NCI-H510A treated with DMSO at 0.1 percent for 48 hours (cell line): Measurements from ENCODE around the gene MAK.
"Not testable (repeated sequence)": the region's sequence is repeated elsewhere in the genome, so short reads cannot be mapped to it uniquely, and the experiment has no call there.

Source experiments
- DNase-seq: peaks from one replicate; lab custom pipeline; 2025; lab: John Stamatoyannopoulos, UW

MAK gene

DNA sequence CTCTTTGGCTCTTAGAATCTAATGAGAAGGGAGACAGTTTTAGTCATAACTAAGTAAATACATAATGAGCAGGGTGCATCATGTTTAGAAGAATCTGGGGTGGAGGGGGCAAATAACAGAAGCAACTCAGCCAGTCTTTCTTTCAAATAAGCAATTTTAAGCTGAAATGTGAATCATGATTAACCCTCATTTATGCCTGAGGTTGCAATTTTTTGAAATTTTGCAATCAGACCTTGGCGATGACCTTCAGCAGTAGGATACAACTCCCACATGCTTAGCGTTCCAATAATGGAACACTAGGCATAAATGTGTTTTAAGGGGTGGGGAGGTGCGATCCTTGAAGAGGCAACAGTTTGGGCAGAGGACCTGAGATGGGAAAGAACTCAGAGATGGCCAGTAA is 60.1 kb downstream of the MAK start:
- DNase-seq = no peak

DNA sequence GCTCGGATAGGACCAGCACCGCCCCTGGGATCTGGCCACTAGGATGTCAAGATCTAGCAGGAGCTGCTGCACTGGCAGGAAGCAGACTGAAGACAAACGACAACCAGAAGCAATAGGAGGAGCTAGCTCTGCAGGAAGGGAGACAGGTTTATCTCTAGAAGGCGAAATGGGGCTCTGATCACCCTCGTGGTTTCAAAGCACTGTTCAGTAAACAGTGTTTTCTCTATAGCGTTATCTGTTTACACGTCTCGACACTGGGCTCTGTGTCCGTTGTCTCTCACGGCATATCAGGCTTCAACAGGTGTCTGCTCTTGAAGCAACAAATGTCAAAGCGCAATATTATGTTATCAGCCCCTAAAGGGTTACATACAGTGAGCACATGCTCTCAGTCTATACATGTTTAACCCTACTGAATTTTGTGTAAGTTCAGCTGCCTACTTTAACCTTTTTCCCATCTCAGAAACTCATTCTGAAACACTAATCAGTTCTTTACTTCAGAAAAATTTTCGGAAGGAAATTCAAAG is 66.9 kb downstream of the MAK start:
- DNase-seq = no peak

DNA sequence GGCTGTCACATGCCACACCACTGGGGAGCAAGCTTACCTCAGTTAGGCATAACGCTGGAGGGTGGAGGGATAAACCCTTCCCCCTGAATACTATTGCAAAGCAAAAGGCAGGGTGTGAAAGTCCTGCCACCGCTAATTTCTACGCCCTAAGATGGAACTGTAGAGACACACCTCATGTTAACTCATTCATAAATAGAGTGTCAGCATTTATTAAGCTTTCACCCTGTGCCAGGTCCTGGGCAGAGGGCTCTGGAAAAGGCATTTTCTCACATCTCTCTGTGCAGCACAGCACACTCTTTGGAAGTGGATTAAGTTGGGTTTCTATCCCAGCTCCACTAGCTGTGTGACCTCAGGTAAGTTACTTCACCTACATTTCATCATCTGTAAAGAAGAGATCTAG is 68.9 kb downstream of the MAK start:
- no peak for DNase-seq

DNA sequence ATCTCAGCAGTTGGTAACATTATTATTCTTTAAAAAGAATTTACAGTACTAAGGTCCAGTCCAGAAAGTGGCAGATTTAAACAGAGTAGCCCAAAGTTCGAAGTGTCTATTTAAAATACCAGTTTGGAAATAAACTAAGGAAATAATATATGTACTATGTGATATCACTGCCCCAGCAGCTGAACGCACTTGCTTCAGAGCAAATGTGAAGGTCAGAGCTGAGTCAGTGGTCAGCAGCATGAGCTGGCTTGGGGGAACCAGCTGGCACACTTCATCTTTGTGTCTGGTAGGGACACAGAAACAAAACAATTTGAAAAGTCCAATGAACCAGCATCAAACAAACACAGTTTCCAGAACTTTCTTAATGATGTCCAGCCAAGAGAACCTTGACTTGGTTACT is 75.3 kb downstream of the MAK start:
- no peak for DNase-seq

DNA sequence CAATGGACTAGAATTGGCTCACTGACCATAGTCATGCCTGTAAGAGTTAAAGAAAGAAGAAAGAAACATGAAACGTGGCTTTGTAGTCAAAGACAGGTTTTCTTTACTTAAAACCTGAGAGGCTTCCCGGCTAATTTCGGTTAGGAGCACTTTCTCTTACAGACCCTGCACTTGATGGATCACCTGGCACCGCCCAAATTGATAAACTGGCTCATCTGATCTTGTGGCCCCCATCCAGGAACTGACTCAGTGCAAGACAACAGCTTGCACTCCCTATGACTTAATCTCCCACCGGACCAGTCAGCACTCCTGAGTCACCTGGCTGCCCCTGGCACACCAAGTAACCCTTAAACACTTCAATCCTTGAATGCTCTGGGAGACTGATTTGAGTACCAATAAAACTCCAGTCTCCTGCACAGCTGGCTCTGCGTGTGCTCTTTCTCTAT is 78.4 kb downstream of the MAK start:
- DNase-seq = no peak

DNA sequence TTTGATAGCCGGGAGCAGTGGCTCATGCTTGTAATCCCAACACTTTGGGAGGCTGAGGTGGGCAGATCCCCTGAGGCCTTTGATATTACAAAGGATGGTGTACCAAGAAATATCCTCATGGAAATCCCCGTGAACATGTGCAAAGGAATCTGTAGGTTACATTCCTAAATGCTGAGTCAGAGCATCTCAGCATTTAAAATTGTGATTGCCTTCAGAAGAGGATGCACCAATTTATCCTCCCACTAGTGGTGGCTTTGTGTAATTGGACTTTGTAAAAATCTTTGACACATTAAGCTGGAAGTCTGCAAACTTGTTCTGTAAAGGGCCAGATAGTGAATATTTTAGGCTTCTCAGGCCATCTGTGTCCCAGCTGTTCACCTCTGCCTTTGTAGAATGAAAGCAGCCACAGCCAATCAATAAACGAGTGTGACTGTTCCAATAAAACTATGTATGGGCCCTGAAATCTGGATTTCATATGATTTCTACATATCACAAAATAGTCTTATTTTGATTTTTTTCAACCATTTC is 79.0 kb downstream of the MAK start:
- DNase-seq = no peak

DNA sequence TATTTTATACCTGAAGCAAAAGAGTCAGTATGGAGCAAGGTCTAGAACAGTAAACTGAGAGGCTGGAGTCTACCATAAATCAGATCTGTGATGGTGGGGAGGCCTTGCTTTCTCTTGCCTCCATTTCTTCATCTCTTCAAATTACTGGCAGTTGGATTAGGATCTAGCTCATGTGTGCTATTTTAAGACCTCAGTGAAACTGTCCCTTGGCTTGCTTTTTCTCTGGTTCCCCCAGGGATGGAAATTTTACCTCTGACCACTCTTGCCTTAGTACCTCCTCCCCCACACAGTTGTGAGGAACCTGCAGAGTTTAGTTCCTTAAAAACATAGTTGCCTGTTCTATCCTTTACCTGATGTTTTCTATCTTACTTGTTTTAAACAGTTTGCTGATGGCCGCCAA is 82.3 kb downstream of the MAK start:
- DNase-seq = no peak

DNA sequence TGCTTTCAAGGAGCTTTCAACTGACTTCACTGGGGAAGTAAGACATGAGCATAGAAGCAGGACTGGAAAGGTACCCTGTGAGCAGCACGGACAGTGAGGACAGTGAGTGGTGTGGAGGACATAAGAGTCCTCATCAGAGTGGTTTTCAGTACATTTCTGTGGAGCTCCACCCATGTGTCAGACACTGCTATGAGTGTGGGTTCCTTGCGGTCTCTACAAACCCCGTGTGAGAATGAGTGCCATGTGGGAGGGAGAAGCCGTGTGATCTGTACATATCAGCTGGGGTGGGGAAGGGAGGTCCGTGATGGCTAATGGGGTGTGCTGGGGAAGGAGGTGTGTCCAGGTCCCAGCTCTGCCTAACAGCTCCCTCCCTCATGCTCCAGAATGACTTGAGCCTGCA is 86.6 kb downstream of the MAK start:
- DNase-seq = not testable (repeated sequence)

DNA sequence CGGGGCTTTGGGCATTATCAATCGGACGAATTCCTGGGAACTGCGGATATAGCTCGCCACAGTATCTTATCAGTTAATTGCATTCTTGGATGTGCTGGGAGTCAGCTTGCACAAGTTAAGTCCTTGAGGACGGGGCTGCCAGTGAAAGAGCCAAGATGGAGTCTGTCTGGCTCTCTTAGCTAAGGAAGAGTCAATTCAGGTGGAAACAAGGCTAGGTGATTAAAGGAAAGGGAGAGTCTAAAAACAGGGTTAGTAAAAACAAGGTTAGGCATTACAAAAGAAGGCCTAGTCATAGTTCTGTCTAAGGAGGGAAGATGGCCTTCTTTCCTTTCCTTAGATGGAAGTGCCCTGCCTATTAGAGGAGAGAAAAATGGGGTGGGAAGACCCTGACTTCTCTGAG is 87.8 kb downstream of the MAK start:
- not testable (repeated sequence) for DNase-seq

DNA sequence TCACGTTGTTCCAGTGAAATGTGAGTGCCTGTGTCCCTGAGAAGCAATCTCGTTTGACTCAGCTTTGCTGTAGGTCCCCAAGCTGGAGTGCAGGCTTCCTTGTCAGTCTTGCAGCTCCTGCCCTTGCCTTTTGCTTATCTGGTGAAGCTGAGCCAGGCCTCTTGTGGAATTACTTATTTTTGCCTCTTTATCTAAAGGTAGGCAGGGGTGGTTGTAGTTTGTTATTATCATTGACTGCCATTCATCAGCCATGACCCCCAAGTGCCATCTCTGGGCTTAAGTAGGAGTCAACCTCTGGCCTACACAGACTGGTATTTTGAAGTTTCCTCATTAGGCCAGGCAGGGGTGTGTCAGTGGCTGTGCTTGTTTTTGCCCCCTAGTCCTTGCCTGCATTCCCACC is 88.6 kb downstream of the MAK start:
- DNase-seq = no peak

DNA sequence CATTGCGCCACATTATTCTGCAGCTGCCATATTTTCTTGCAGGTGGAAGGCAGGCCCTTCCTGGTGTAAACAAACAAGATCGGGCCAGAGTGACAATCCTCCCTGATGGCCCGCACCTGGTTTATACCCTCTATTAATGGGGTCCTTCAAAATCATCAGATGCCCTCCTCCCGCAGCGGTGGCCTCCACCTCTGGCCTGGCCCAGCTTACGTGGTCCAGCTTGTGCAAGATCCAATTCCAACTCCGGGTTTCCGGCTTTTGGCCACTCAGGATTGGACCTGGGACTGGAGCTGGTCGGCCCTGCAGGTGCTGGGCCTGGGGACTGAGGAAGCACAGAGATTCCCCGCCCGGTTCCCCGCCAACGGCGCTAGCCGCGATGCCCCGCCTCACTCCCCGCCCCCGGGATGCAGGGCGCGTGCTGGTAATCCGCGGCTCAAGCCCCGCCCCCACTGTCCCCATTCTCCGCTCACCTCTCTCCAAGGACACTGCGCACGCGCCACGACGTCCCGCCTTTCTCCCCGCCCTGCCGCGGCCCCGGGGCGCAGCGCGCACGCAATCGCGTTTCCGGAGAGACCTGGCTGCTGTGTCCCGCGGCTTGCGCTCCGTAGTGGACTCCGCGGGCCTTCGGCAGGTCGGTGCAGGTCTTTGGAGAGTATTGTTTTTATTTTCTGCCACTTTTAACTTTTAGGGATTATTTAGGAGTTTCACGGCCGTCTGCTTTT is 90.9 kb downstream of the MAK start, which contains the start of gene TMEM14B:
Gene TMEM14B, plus strand, starts transcription at position 555 of the 722 bp plus-strand sequence. CDS start 1,441 bp downstream, outside the sequence.
- peak; percentile 92 for DNase-seq

DNA sequence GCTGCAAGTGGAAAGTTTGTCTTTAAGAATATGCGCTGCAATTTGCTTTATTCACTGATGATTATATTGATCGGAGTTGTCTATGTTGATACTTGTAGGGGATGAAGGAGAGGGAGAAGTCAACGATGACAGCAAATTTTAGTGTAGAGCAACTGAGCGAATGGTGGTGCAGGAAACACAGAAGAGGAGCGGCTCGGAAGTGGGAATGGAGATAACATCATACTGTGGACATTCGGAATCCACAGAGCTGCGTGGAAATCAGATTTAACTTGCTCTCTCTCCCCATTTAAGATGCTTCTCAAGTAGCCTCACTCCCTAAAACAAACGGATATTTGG is 91.5 kb downstream of the MAK start:
- no peak for DNase-seq

DNA sequence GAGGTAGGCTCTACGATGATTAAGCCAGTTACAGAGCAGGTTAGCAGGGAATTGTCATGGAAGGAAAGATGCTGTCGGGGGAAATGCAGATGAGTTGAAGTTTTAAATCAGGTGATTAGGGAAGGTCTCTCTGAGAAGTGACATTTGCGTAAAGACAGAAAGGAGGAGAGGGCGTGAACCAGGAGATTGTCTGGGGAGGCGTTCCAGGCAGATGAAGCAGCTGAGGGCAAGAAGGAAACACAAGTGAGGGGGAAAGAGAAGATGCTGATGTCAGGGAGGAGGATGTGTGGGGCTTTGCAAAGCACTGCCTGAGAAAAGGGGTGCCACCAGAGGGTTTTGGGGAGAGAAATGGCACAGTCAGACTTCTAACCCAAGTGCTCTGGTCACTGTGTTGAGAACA is 93.2 kb downstream of the MAK start:
- no peak for DNase-seq

DNA sequence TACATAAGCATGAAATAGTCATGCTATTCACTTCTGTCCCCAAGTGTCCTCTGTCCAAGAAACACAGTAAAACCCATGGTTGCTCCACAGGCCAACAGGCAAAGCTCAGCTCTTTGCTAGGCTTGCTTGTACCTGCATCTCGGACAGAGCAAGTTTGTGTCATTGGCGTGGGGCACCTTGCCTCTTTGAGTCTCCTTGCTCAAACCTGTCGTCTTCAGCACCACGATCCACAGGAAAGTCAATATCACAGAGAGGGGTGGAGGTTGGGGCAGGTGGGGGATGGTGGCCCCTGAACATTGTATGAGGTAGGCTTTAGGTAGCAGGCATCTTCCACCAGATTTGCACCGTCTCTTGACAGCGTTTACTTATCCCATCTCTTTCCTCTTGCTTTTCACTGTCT is 94.8 kb downstream of the MAK start:
- DNase-seq = no peak

DNA sequence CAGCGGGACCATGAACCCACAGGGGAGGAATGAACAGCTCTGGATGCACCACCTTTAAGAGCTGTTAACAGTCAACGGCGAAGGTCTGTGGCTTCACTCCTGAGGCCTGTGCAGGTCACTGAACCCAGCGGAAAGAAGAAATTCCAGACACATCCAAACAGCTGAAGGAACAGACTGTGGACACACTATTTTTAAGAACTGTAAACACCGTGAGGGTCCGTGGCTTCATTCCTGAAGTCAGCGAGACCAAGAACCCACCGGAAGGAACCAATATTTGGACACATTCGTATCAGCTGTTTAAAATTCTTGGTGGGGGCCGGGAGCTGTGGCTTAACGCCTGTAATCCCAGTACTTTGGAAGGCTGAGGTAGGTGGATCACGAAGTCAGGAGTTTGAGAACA is 96.1 kb downstream of the MAK start:
- DNase-seq = no peak

DNA sequence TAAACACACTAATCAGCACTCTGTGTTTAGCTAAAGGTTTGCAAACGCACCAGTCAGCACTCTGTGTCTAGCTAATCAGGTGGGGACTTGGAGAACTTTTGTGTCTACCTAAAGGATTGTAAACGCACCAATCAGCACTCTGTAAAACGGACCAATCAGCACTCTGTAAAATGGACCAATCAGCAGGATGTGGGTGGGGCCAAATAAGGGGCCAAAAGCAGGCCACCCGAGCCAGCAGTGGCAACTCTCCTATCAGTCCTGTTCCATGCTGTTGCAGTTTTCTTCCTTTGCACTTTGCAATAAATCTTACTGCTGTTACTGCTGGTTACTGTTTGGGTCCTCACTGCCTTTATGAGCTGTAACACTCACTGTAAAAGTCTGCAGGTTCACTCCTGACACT is 96.7 kb downstream of the MAK start:
- not testable (repeated sequence) for DNase-seq

DNA sequence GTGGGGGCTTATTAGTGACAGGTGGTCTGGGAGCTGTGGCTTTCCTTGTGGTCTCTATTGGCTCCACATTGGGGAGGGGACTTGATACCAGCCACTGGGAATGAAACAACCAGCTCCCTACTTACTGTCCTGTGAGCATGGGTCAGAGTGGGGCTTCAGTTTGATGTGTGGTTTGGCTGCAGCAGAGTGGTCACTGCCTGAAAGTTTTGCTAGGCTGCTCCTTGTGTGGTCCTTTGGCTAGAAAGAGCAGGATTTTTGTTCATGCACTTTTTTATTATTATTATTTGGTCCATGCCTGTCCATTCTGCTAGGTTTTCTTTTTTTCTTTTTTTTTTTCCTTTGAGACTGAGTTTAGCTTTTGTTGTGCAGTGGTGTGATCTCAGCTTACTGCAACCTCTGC is 98.3 kb downstream of the MAK start:
- no peak for DNase-seq

DNA sequence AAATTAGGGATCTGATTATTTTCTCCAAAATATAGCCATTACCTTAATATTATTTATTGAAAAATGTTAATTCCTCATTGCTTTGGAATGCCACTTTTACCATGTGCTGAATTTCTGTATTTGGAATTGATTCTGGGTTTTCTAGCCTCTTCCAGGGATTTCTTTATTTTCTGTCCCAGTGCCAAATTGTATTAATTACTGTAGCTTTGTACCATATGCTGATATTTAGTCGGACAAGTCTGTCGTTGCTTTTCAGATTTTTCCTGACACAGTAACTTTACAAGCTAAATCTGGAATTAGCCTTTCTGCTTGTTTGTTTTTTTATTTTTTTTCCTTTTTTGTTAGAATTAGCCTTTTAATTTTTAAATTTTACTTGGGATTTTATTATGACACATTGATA is 101.6 kb downstream of the MAK start:
- no peak for DNase-seq

DNA sequence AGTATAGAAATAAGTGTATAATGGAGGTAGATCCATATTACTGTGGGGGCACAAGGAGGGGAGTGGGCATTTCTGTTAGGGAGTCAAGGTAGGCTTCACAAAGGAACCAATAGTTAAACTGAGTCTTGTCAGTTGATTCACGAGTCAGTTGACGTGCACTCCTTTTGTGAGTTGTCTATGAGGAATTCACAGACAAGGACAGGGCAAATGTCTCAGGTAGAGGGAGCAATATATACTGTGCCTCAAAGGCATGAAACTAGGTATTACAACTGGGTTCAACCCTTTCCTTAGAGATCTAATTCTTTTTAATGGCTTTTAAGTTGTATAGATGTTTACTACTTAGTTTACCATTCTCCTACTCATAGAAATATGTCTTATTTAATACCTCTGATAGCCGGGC is 104.5 kb downstream of the MAK start:
- no peak for DNase-seq

DNA sequence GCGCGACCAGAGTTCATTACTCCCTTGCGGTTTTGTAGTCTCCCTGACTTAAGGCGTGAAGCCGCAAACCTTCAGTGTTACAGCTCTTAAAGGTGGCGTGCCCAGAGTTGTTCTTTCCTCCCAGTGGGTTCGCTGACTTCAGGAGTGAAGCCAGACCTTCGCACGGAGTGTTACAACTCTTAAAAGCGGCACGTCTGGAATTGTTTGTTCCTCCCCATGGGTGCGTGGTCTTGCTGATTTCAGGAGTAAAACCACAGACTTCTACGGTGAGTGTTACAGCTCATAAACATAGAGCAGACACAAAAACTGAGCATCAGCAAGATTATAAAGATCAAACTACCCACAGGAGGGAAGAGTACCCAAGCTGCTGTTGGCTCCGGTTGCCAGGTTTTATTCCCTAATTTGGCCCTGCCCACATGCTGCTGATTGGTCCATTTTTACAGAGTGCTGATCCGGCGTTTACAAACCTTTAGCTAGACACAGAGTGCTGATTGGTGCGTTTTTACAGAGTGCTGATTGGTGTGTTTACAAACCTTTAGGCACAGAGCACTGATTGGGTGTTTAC is 105.1 kb downstream of the MAK start:
- DNase-seq = no peak

DNA sequence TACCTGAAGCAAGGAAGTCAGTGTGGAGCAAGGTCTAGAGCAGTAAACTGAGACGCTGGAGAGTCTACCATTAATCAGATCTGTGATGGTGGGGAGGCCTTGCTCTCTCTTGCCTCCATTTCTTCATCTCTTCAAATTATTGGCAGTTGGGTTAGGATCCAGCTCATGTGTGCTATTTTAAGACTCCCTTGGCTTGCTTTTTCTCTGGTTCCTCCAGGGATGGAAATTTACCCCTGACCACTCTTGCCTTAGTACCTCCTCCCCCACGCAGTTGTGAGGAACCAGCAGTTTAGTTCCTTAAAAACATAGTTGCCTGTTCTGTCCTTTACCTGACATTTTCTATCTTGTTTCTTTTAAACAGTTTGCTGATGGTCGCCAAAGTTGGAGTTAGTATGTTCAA is 108.1 kb downstream of the MAK start:
- no peak for DNase-seq

DNA sequence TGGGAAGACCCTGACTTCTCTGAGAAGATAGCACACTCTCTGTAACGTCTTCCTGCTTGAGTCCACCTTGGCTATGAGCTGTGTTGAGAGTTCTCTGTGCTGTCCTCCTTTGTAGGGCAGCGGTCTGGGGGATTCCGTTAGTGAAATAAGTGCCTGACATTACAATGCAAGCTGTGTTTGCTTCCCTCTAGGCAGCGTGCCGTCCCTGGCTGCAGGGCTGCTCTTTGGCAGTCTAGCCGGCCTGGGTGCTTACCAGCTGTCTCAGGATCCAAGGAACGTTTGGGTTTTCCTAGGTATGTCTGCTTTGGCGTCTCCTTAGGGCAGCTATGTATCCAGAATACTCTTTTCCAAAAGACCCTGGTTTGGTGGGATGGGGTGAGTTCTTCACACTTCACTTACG is 112.6 kb downstream of the MAK start:
- no peak for DNase-seq

DNA sequence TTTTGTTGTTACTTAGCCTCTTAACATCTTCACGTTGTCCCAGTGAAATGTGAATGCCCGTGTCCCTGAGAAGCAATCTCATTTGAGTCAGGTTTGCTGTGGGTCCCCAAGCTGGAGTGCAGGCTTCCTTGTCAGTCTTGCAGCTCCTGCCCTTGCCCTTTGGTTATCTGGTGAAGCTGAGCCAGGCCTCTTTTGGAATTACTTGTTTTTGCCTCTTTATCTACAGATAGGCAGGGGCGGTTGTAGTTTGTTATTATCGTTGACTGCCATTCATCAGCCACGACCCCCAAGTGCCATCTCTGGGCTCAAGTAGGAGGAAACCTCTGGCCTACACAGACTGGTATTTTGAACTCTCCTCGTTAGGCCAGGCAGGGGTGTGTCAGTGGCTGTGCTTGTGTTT is 113.3 kb downstream of the MAK start:
- no peak for DNase-seq

DNA sequence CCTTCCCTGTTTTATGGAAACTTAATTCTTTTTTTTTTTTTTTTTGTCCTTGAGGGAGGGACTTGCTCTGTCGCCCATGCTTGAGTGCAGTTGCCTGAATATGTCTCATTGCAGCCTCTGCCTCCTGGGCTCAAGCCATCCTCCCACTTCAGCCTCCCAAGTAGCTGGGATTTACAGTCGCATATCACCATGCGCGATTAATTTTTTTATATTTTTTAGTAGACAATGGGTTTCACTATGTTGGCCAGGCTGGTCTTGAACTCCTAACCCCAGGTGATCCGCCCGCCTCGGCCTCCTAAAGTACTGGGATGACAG is 114.8 kb downstream of the MAK start:
- no peak for DNase-seq
